Measurements from ENCODE around the gene VAPA.

The VAPA gene

GRCh38 chr18:9913526-9914333 lies at the start of gene VAPA:
Gene VAPA (plus strand): TSS chr18:9914016. CDS start chr18:9914257, 241 bp downstream.
- peaks cover 46% of the 10 kb centered on the region for H3K79me2 ChIP-seq (ENCODE audit: control insufficient read depth, insufficient read depth, low read length, unreplicated experiment)
- no peaks in the 10 kb centered on the region for H3K27me3 ChIP-seq (ENCODE audit: insufficient read depth, low read length)
- H3K36me3 ChIP-seq (ENCODE audit: insufficient read depth, low read length): no peaks in the 10 kb centered on the region
- peaks cover 26% of the 10 kb centered on the region for H3K4me1 ChIP-seq (ENCODE audit: control insufficient read depth, insufficient read depth, low read length, unreplicated experiment)
- peak within 1 kb of the TSS; percentile 95 for H3K27ac ChIP-seq (ENCODE audit: low read depth, low read length)
- H2AFZ ChIP-seq (ENCODE audit: low read length, unreplicated experiment): peak within 1 kb of the TSS; percentile 84
- peak within 1 kb of the TSS; percentile 88 for H3K4me3 ChIP-seq (ENCODE audit: low read depth, low read length)

- Histone ChIP-seq H3K27me3 (ENCODE audit: insufficient read depth, low read length) (no peaks in the 10 kb centered on the region), H3K36me3 (ENCODE audit: insufficient read depth, low read length) (peaks cover 4% of the 10 kb centered on the region; the same call in 1 of the 2 replicates), H3K27ac (ENCODE audit: low read depth, low read length) (no peak overlapping the region), H3K79me2 (ENCODE audit: control insufficient read depth, insufficient read depth, low read length, unreplicated experiment) (no peaks in the 10 kb centered on the region), H3K4me1 (ENCODE audit: control insufficient read depth, insufficient read depth, low read length, unreplicated experiment) (peaks cover 22% of the 10 kb centered on the region), H3K4me3 (ENCODE audit: low read depth, low read length) (no peak overlapping the region), H2AFZ (ENCODE audit: low read length, unreplicated experiment) (no peak overlapping the region)
These were observed 47.9 kb upstream of the VAPA start for GRCh38 chr18:9865764-9866490.

- no peaks in the 10 kb centered on the region for H3K27me3 ChIP-seq (ENCODE audit: insufficient read depth, low read length)
- H3K4me3 ChIP-seq (ENCODE audit: low read depth, low read length): no peak overlapping the region
These were observed 47.2 kb upstream of the VAPA start for GRCh38 chr18:9866627-9867026.

GRCh38 chr18:9867071-9867594 lies 46.7 kb upstream of the VAPA start:
- Histone ChIP-seq H3K27ac (ENCODE audit: low read depth, low read length) (no peak overlapping the region), H3K4me1 (ENCODE audit: control insufficient read depth, insufficient read depth, low read length, unreplicated experiment) (peaks cover 28% of the 10 kb centered on the region), H2AFZ (ENCODE audit: low read length, unreplicated experiment) (no peak overlapping the region), H3K36me3 (ENCODE audit: insufficient read depth, low read length) (0 out of 2 replicates have a peak, but pooled peaks cover 3% of the 10 kb centered on the region), H3K79me2 (ENCODE audit: control insufficient read depth, insufficient read depth, low read length, unreplicated experiment) (no peaks in the 10 kb centered on the region), H3K27me3 (ENCODE audit: insufficient read depth, low read length) (no peaks in the 10 kb centered on the region), H3K4me3 (ENCODE audit: low read depth, low read length) (no peak overlapping the region)

More at GRCh38 chr18:9866627-9867026, 47.2 kb upstream of the VAPA start:
- Histone ChIP-seq H3K4me1 (ENCODE audit: control insufficient read depth, insufficient read depth, low read length, unreplicated experiment) (peaks cover 28% of the 10 kb centered on the region), H2AFZ (ENCODE audit: low read length, unreplicated experiment) (no peak overlapping the region), H3K79me2 (ENCODE audit: control insufficient read depth, insufficient read depth, low read length, unreplicated experiment) (no peaks in the 10 kb centered on the region), H3K27ac (ENCODE audit: low read depth, low read length) (no peak overlapping the region), H3K36me3 (ENCODE audit: insufficient read depth, low read length) (0 out of 2 replicates have a peak, but pooled peaks cover 3% of the 10 kb centered on the region)

GRCh38 chr18:9868857-9869714 lies 44.7 kb upstream of the VAPA start:
- no peaks in the 10 kb centered on the region for H3K27me3 ChIP-seq (ENCODE audit: insufficient read depth, low read length)
- H3K79me2 ChIP-seq (ENCODE audit: control insufficient read depth, insufficient read depth, low read length, unreplicated experiment): no peaks in the 10 kb centered on the region
- H3K4me3 ChIP-seq (ENCODE audit: low read depth, low read length): no peak overlapping the region
- H3K27ac ChIP-seq (ENCODE audit: low read depth, low read length): peak overlapping the region; percentile 78
- H3K36me3 ChIP-seq (ENCODE audit: insufficient read depth, low read length): no peaks in the 10 kb centered on the region
- peak overlapping the region; percentile 62 for H2AFZ ChIP-seq (ENCODE audit: low read length, unreplicated experiment)
- peaks cover 32% of the 10 kb centered on the region for H3K4me1 ChIP-seq (ENCODE audit: control insufficient read depth, insufficient read depth, low read length, unreplicated experiment)

GRCh38 chr18:9869715-9870430 lies 43.9 kb upstream of the VAPA start:
- peak overlapping the region; percentile 78 for H3K27ac ChIP-seq (ENCODE audit: low read depth, low read length)
- H3K36me3 ChIP-seq (ENCODE audit: insufficient read depth, low read length): no peaks in the 10 kb centered on the region
- no peaks in the 10 kb centered on the region for H3K27me3 ChIP-seq (ENCODE audit: insufficient read depth, low read length)
- H2AFZ ChIP-seq (ENCODE audit: low read length, unreplicated experiment): peak overlapping the region; percentile 55
- H3K4me1 ChIP-seq (ENCODE audit: control insufficient read depth, insufficient read depth, low read length, unreplicated experiment): peaks cover 37% of the 10 kb centered on the region
- no peaks in the 10 kb centered on the region for H3K79me2 ChIP-seq (ENCODE audit: control insufficient read depth, insufficient read depth, low read length, unreplicated experiment)
- H3K4me3 ChIP-seq (ENCODE audit: low read depth, low read length): no peak overlapping the region

GRCh38 chr18:9870431-9871008 lies 43.3 kb upstream of the VAPA start:
- Histone ChIP-seq H3K27ac (ENCODE audit: low read depth, low read length) (peak overlapping the region; percentile 78), H3K4me1 (ENCODE audit: control insufficient read depth, insufficient read depth, low read length, unreplicated experiment) (peaks cover 39% of the 10 kb centered on the region), H3K79me2 (ENCODE audit: control insufficient read depth, insufficient read depth, low read length, unreplicated experiment) (no peaks in the 10 kb centered on the region), H3K27me3 (ENCODE audit: insufficient read depth, low read length) (no peaks in the 10 kb centered on the region), H2AFZ (ENCODE audit: low read length, unreplicated experiment) (peak overlapping the region; percentile 55), H3K4me3 (ENCODE audit: low read depth, low read length) (no peak overlapping the region), H3K36me3 (ENCODE audit: insufficient read depth, low read length) (no peaks in the 10 kb centered on the region)

- Histone ChIP-seq H3K36me3 (ENCODE audit: insufficient read depth, low read length) (no peaks in the 10 kb centered on the region), H3K27me3 (ENCODE audit: insufficient read depth, low read length) (no peaks in the 10 kb centered on the region), H3K27ac (ENCODE audit: low read depth, low read length) (no peak overlapping the region), H2AFZ (ENCODE audit: low read length, unreplicated experiment) (no peak overlapping the region), H3K4me1 (ENCODE audit: control insufficient read depth, insufficient read depth, low read length, unreplicated experiment) (peaks cover 42% of the 10 kb centered on the region), H3K79me2 (ENCODE audit: control insufficient read depth, insufficient read depth, low read length, unreplicated experiment) (no peaks in the 10 kb centered on the region), H3K4me3 (ENCODE audit: low read depth, low read length) (no peak overlapping the region)
These were observed 42.5 kb upstream of the VAPA start for GRCh38 chr18:9871244-9871746.

GRCh38 chr18:9872823-9873222 lies 41.0 kb upstream of the VAPA start:
- no peaks in the 10 kb centered on the region for H3K36me3 ChIP-seq (ENCODE audit: insufficient read depth, low read length)
- peaks cover 55% of the 10 kb centered on the region for H3K4me1 ChIP-seq (ENCODE audit: control insufficient read depth, insufficient read depth, low read length, unreplicated experiment)
- no peak overlapping the region for H2AFZ ChIP-seq (ENCODE audit: low read length, unreplicated experiment)
- no peaks in the 10 kb centered on the region for H3K79me2 ChIP-seq (ENCODE audit: control insufficient read depth, insufficient read depth, low read length, unreplicated experiment)
- no peak overlapping the region for H3K27ac ChIP-seq (ENCODE audit: low read depth, low read length)
- H3K4me3 ChIP-seq (ENCODE audit: low read depth, low read length): no peak overlapping the region
- H3K27me3 ChIP-seq (ENCODE audit: insufficient read depth, low read length): no peaks in the 10 kb centered on the region
